Activated naive CD8-positive, alpha-beta T cell treated with anti-CD3 and anti-CD28 coated beads, Interleukin-2, amount 50 U/mL, for 24 hours (primary cell): ENCODE data around the gene TGM1.
A peak's percentile ranks its signal among the peaks of the same experiment; 100 is the strongest.

Source experiments
- ATAC-seq: fragments of 150-1000 bp; cut with Tn5 transposase; one replicate; pipeline ENCODE4 v1.10.0; 2021
- DNase-seq: peaks from one replicate; pipeline ENCODE4 v3.0.0; 2021
- H3K27ac Mint-ChIP-seq: one replicate; pipeline ENCODE4 v1.8.0; 2021; ENCODE audit warnings: mild to moderate bottlenecking, mixed read lengths
- H3K27me3 Mint-ChIP-seq: one replicate; pipeline ENCODE4 v1.8.0; 2021; ENCODE audit warnings: mixed read lengths
- H3K36me3 Mint-ChIP-seq: one replicate; pipeline ENCODE4 v1.8.0; 2021; ENCODE audit warnings: low read depth, mixed read lengths
- H3K4me1 Mint-ChIP-seq: one replicate; pipeline ENCODE4 v1.8.0; 2021; ENCODE audit warnings: mixed read lengths
- H3K4me3 Mint-ChIP-seq: one replicate; pipeline ENCODE4 v1.8.0; 2021; ENCODE audit warnings: mild to moderate bottlenecking, moderate library complexity, mixed read lengths
- H3K9me3 Mint-ChIP-seq: one replicate; pipeline ENCODE4 v1.8.0; 2021; ENCODE audit warnings: mixed read lengths

TGM1 gene

DNA sequence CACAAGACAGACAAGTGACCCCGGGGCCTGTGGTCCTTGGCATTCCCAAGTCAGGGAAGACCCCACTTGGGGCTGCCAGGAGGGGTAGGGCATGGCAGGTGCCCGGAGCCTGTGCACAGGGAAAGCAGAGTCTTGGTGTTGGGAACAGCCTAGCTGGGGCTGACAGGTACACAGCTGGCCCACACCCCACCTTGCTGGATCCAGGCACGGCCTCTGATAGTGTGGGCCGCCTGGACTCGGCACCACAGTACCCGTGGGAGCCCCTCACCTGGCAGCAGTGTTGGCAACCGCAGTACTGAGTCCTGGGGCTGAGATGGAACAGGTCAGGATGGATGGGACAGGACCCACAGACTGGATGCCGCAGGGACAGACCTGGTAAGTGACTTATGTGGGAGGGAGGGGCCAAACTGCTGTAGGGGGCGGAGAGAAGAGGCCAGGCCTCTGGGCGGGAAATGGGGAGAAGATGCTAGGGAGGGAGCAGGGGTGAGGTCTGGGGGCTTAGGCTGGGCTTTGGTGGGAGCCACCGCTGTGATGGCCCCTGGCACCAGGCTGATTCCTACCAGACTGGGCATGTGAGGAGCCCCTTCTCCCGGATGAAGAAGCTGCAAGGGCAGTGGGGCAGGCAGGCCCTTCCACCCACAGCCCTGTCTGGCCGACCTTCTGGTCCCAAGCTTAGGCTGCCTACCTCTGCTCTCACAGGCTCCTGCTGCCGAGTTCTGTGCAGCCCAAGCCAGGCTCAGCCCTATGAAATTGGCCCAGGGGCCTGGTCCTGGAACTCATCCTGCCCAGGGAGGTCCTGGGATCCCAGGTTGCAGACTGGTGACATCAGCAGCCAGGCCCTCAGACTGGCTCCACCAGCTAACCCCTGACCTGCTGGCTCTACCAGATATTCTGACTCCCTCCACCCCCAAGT, at the start of gene TGM1:
Gene TGM1, minus strand, starts transcription at position 357 of the 913 bp plus-strand sequence. CDS start 825 bp downstream, outside the sequence.
- H3K4me1 Mint-ChIP-seq: no peaks in the 10 kb centered on the region
- ATAC-seq (no peak), DNase-seq (no peak)
- H3K4me3 Mint-ChIP-seq: no peak within 1 kb of the TSS
- H3K27ac Mint-ChIP-seq: no peak within 1 kb of the TSS
- peaks cover 19% of the 10 kb centered on the region for H3K36me3 Mint-ChIP-seq
- no peaks in the 10 kb centered on the region for H3K9me3 Mint-ChIP-seq
- H3K27me3 Mint-ChIP-seq: no peaks in the 10 kb centered on the region

DNA sequence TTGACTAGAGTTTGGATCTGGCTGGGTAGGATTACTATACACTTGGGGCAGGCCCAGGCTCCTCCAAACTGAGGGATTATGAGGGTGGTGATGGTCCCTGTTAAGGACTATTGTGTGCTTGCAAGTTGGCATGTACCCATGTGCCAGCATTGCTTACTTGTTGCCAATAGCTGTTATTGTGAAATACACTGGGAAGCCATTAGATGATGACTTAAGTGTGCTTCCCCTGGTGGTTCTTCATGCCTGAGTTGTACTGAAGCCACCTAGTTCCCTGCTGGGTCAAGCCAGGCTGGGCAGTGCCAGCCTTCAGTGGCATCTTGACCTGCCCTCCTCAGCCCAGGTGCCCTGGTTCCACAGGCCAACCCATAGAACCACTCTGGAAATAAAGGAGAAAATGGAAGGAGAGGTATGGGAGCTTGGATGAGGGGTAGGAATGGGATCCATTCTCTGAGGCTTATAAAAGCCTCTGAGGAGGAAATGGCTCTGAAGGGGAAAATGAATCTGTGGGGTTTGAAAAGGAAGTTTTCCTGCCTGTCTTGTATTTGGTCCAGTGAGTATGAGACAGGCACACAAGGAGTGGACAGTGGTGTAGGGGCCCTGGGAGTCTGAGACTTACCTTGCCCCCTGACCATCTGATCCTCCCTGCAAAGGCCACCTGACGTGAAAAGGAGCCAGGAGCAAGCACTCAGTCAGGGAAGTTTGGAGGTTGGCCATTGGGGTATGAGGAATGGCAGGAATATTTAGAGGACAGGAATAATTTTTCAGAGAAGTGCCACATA, 49.0 kb upstream of the TGM1 start:
- Mint-ChIP-seq H3K4me1 (peaks cover 78% of the 10 kb centered on the region), H3K27ac (peak overlapping the region; percentile 39), H3K4me3 (peak overlapping the region; percentile 68), H3K27me3 (no peaks in the 10 kb centered on the region), H3K36me3 (peaks cover 33% of the 10 kb centered on the region), H3K9me3 (no peaks in the 10 kb centered on the region)
- ATAC-seq (no peak), DNase-seq (no peak)

GRCh38 chr14:24310646-24311604, 47.9 kb upstream of the TGM1 start, which contains the start of gene LTB4R:
LTB4R (plus strand) TSS chr14:24311502; CDS start chr14:24315652, 4,150 bp downstream.
- Mint-ChIP-seq H3K27me3 (no peaks in the 10 kb centered on the region), H3K36me3 (peaks cover 42% of the 10 kb centered on the region), H3K4me3 (peak within 1 kb of the TSS; percentile 74), H3K4me1 (peaks cover 72% of the 10 kb centered on the region), H3K27ac (peak within 1 kb of the TSS; percentile 83), H3K9me3 (no peaks in the 10 kb centered on the region)
- ATAC-seq: peak; percentile 87
- peak; percentile 67 for DNase-seq

DNA sequence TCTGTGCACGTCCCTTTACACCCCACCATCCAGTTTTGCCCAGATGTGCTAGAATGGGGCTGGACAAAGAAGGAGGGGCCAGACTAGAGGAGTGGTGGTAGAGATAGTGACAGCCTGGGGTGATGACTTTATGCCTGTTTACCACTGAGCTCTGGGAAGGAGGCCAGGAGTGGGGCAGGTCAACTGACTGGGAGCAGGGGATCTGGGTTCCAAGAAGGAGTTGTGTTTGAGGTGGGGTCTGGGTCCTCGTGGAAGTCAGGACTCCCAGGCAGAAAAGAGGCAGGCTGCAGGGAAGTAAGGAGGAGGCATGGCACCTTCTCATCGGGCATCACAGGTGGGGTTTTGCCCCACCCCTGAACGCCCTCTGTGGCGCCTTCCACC, 47.3 kb upstream of the TGM1 start:
- no peaks in the 10 kb centered on the region for H3K27me3 Mint-ChIP-seq
- peak overlapping the region; percentile 74 for H3K4me3 Mint-ChIP-seq
- H3K27ac Mint-ChIP-seq: peak overlapping the region; percentile 83
- H3K36me3 Mint-ChIP-seq: peaks cover 44% of the 10 kb centered on the region
- H3K9me3 Mint-ChIP-seq: no peaks in the 10 kb centered on the region
- no peak for ATAC-seq
- H3K4me1 Mint-ChIP-seq: peaks cover 67% of the 10 kb centered on the region
- DNase-seq: no peak

- Mint-ChIP-seq H3K36me3 (peaks cover 49% of the 10 kb centered on the region), H3K27ac (peak within 1 kb of the TSS; percentile 83), H3K4me3 (peak within 1 kb of the TSS; percentile 74)
Measured at GRCh38 chr14:24309538-24310264, 46.7 kb upstream of the TGM1 start, which contains the start of gene LTB4R2. LTB4R2 (plus strand) TSS chr14:24310140; CDS start chr14:24310665, 525 bp downstream.

DNA sequence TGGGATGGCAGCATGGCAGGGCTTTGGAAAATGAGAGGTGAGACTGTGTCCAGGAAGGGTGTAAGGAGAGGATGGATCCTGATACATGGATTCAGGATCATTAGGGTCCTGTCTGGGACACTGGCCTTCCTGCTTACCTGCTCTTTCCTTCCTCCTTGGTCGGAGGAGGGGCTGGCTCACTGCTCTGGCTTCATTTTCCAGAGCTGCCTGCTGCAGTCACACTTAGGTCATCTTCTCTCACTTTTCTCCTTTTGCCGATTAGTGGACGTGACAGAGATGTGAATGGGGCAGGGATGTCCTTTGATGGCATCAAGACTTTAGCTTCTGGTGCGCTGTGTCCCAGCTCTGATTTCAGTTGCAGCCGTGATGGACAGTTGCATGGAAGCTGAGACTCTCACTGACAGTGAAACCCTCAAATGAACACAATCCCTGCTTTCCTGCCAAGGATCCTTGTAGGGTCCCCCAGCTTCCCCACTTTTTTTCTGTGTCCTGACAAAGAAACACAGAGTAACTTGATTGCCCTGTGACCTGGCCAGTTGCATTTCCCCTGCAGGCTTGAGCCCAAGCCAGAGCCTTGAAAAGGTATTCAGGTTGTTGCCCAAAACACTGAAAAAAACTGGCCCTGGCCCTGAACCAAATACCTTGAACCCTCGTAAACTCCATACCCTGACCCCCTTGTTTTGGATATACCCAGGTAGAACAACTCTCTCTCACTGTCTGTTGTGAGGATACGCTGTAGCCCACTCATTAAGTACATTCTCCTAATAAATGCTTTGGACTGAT, 45.6 kb upstream of the TGM1 start:
- H3K4me3 Mint-ChIP-seq: no peak overlapping the region
- no peaks in the 10 kb centered on the region for H3K27me3 Mint-ChIP-seq
- peaks cover 48% of the 10 kb centered on the region for H3K36me3 Mint-ChIP-seq
- ATAC-seq: no peak
- peaks cover 50% of the 10 kb centered on the region for H3K4me1 Mint-ChIP-seq
- H3K9me3 Mint-ChIP-seq: no peaks in the 10 kb centered on the region
- H3K27ac Mint-ChIP-seq: no peak overlapping the region
- DNase-seq: no peak

More at GRCh38 chr14:24309538-24310264, 46.7 kb upstream of the TGM1 start, which contains the start of gene LTB4R2:
- DNase-seq (no peak), ATAC-seq (no peak)
- no peaks in the 10 kb centered on the region for H3K9me3 Mint-ChIP-seq
- peaks cover 61% of the 10 kb centered on the region for H3K4me1 Mint-ChIP-seq
- no peaks in the 10 kb centered on the region for H3K27me3 Mint-ChIP-seq

GRCh38 chr14:24307575-24308341, 44.8 kb upstream of the TGM1 start, which contains the start of gene CIDEB:
CIDEB (minus strand) TSS chr14:24307977; CDS start chr14:24307858, 119 bp downstream.
- peaks cover 51% of the 10 kb centered on the region for H3K36me3 Mint-ChIP-seq
- DNase-seq (peak; percentile 71), ATAC-seq (no peak)
- no peaks in the 10 kb centered on the region for H3K9me3 Mint-ChIP-seq
- H3K4me1 Mint-ChIP-seq: peaks cover 42% of the 10 kb centered on the region
- peak within 1 kb of the TSS; percentile 4 for H3K27ac Mint-ChIP-seq
- H3K27me3 Mint-ChIP-seq: no peaks in the 10 kb centered on the region
- H3K4me3 Mint-ChIP-seq: no peak within 1 kb of the TSS

DNA sequence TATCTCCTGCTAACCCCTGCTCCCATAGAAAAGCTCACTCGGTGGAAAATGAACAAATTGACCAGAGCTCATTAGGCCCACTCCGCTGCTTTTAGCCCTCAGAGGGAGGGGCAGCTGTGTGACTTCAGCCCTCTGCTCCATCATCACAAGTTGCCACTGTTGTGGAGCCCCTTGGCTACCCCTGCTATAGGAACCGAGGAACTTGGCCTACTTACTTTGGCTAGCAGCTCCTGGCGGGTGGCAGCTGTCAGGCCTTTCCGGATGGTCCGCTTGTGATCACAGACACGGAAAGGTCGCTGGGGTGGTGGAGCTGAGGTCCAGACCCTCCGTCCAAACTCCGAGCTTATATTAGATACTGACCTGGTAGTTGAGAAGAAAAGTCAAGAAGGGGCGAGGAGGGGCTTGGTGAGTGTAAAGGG, 44.2 kb upstream of the TGM1 start:
- no peaks in the 10 kb centered on the region for H3K9me3 Mint-ChIP-seq
- H3K27ac Mint-ChIP-seq: no peak overlapping the region
- peaks cover 51% of the 10 kb centered on the region for H3K36me3 Mint-ChIP-seq
- H3K4me3 Mint-ChIP-seq: no peak overlapping the region
- DNase-seq (no peak), ATAC-seq (no peak)
- peaks cover 36% of the 10 kb centered on the region for H3K4me1 Mint-ChIP-seq
- H3K27me3 Mint-ChIP-seq: no peaks in the 10 kb centered on the region

- no peak for ATAC-seq
- Mint-ChIP-seq H3K27ac (no peak overlapping the region), H3K9me3 (no peaks in the 10 kb centered on the region), H3K36me3 (peaks cover 60% of the 10 kb centered on the region), H3K4me3 (no peak overlapping the region), H3K4me1 (peaks cover 37% of the 10 kb centered on the region), H3K27me3 (no peaks in the 10 kb centered on the region)
- DNase-seq: no peak
Measured at GRCh38 chr14:24304019-24304387, 41.0 kb upstream of the TGM1 start.

- ATAC-seq (no peak), DNase-seq (no peak)
- H3K9me3 Mint-ChIP-seq: no peaks in the 10 kb centered on the region
- peaks cover 55% of the 10 kb centered on the region for H3K4me1 Mint-ChIP-seq
- H3K4me3 Mint-ChIP-seq: peak overlapping the region; percentile 92
- H3K27ac Mint-ChIP-seq: peak overlapping the region; percentile 91
- H3K36me3 Mint-ChIP-seq: peaks cover 36% of the 10 kb centered on the region
- H3K27me3 Mint-ChIP-seq: no peaks in the 10 kb centered on the region
Measured at GRCh38 chr14:24300326-24300980, 37.5 kb upstream of the TGM1 start.

DNA sequence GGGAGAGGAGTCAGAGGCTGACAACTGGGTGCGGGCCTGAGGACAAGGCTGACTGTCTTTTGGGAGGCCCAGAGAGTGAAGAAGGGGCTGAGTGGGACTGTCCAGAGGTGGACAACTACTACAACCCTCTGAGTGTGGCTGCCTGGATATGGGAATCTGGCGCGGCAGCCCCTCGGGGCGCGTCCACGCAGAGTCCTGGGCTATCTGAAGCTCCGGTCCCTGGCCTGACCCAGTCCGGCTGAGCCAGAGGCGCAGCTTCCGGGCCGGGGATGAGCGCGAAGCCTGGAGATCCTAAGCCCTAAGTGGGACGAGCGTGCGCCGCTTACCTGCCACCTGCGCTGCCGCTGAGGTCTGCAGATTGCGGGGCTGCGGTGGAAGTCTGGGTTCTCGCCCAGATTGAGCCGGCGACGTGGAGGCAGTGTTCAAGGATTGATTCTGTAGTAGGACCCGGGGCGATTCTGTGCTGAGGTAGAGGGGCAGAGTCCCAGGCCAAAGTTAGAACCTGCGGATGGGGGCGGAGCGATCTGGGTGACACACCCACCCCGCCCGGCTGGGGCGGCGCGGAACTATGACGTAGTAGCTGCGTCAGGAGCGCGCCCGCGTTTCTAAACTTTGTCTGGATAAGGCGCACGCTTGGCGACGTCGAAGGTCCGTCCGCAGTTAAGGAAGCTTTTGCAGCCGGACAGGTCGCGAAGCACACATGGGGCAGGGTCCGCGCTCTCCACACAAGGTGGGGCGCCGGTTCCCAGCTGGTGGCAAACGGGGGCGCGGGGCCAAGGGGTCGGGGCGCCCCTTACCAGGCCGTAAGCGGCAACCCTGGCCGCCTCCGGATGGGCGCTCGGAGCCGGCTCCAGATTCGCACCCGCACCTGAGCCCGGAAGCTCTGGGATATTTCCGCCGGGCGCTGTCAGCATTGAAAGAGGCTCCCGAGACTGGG, 36.5 kb upstream of the TGM1 start, which contains the start of the genes DHRS1 and NOP9:
Gene DHRS1, minus strand, starts transcription at position 526 of the 937 bp plus-strand sequence. CDS start 674 bp downstream, outside the sequence.
Gene NOP9, plus strand, starts transcription at position 596 of the 937 bp plus-strand sequence. Its CDS starts 105 bp downstream, at position 701.
- Mint-ChIP-seq H3K27me3 (no peaks in the 10 kb centered on the region), H3K36me3 (peaks cover 31% of the 10 kb centered on the region), H3K4me1 (peaks cover 55% of the 10 kb centered on the region), H3K4me3 (peak within 1 kb of the TSS; percentile 92), H3K9me3 (no peaks in the 10 kb centered on the region), H3K27ac (peak within 1 kb of the TSS; percentile 91)
- peak; percentile 72 for ATAC-seq
- DNase-seq: peak; percentile 96
